GM06990 (cell line): Measurements from ENCODE around the gene DOCK2.

ENCODE experiments used
- DNase-seq: peaks from one replicate; pipeline ENCODE4 v3.0.0-alpha.2; 2011; ENCODE audit not compliant: insufficient read length; ENCODE audit errors: extremely low read depth
- H3K27me3 ChIP-seq: replicated peaks from 2 replicates; pipeline ENCODE4 v1.6.0; 2011; ENCODE audit warnings: low read length; ENCODE audit not compliant: control insufficient read depth, insufficient read depth
- H3K36me3 ChIP-seq: 2 replicates; pipeline ENCODE4 v1.5.1; 2011; ENCODE audit warnings: low read length; ENCODE audit not compliant: control insufficient read depth, insufficient read depth
- H3K4me3 ChIP-seq: replicated peaks from 2 replicates; pipeline ENCODE4 v1.5.1; 2011; ENCODE audit warnings: low read depth, mild to moderate bottlenecking, control low read depth, low read length
- CTCF ChIP-seq: IDR thresholded peaks from 2 replicates; pipeline ENCODE4 v1.5.1; 2011; ENCODE audit warnings: low read length, control low read depth, mild to moderate bottlenecking, inconsistent platforms; ENCODE audit not compliant: insufficient read depth, poor library complexity, severe bottlenecking

The DOCK2 gene

GRCh38 chr5:170020423-170020822, 383.3 kb downstream of the DOCK2 start:
- TF ChIP-seq CTCF, result no peak
- H3K27me3 ChIP-seq, result no peaks in the 10 kb centered on the region
- no peak for DNase-seq
- no peak overlapping the region for H3K4me3 ChIP-seq
- peaks cover 20% of the 10 kb centered on the region for H3K36me3 ChIP-seq

- Histone ChIP-seq H3K36me3 (peaks cover 20% of the 10 kb centered on the region), H3K27me3 (no peaks in the 10 kb centered on the region), H3K4me3 (no peak overlapping the region)
- DNase-seq, result no peak
- no peak for TF ChIP-seq CTCF
These were observed 384.4 kb downstream of the DOCK2 start for GRCh38 chr5:170021506-170021905.

- DNase-seq, result no peak
- H3K27me3 ChIP-seq, result no peaks in the 10 kb centered on the region
- TF ChIP-seq CTCF, result no peak
- H3K4me3 ChIP-seq, result no peak overlapping the region
- H3K36me3 ChIP-seq, result peaks cover 20% of the 10 kb centered on the region
These were observed 388.8 kb downstream of the DOCK2 start for GRCh38 chr5:170025853-170026252.

- no peak for DNase-seq
- TF ChIP-seq CTCF, result no peak
- Histone ChIP-seq H3K36me3 (peaks cover 10% of the 10 kb centered on the region), H3K4me3 (no peak overlapping the region), H3K27me3 (no peaks in the 10 kb centered on the region)
These were observed 391.0 kb downstream of the DOCK2 start for GRCh38 chr5:170028124-170028523.

GRCh38 chr5:170034231-170034630, 397.2 kb downstream of the DOCK2 start:
- no peak for TF ChIP-seq CTCF
- Histone ChIP-seq H3K36me3 (peaks cover 15% of the 10 kb centered on the region), H3K27me3 (no peaks in the 10 kb centered on the region), H3K4me3 (no peak overlapping the region)
- DNase-seq, result no peak

GRCh38 chr5:170038241-170038640, 401.2 kb downstream of the DOCK2 start:
- DNase-seq, result no peak
- H3K36me3 ChIP-seq, result peaks cover 26% of the 10 kb centered on the region
- H3K4me3 ChIP-seq, result no peak overlapping the region
- TF ChIP-seq CTCF, result no peak
- no peaks in the 10 kb centered on the region for H3K27me3 ChIP-seq
